Hematopoietic multipotent progenitor cell (in vitro differentiated cells): Measurements from ENCODE around the gene NAV2. TPM values are rescaled to one million over a fixed set of nuclear protein-coding genes. Genes with fewer than 3 reads are reported as not detected.

Source experiments
- DNase-seq, 3 donors: peaks; one replicate each; pipeline ENCODE4 v3.0.0-alpha.2; 2011 to 2015; ENCODE audit warnings: low read depth in 2 of 3, low spot score in 2 of 3
- total RNA-seq: library from RNA; depleted of rRNA; stranded (reverse); fragments of >200 nt; gene quantifications from one replicate; pipeline ENCODE4 v1.2.3, GENCODE V29; 2012

The NAV2 gene
- total RNA-seq, 1 donor, result 0.27 TPM

GRCh38 chr11:19934828-19935259 lies 222.2 kb downstream of the NAV2 start:
- DNase-seq, result no peak

GRCh38 chr11:19935507-19935906 lies 222.9 kb downstream of the NAV2 start:
- DNase-seq, result no peak

GRCh38 chr11:19936461-19936860 lies 223.8 kb downstream of the NAV2 start:
- DNase-seq, result no peak

- DNase-seq, result peak in 2 of 3 donors; percentile 33 to 68
Measured at GRCh38 chr11:19938169-19938856, 225.7 kb downstream of the NAV2 start.

- DNase-seq, result no peak
Measured at GRCh38 chr11:19938866-19939265, 226.2 kb downstream of the NAV2 start.

GRCh38 chr11:19939415-19939929 lies 226.8 kb downstream of the NAV2 start:
- DNase-seq, result no peak

- DNase-seq, result no peak
Measured at GRCh38 chr11:19940831-19941230, 228.2 kb downstream of the NAV2 start.

- no peak for DNase-seq
Measured at GRCh38 chr11:19946681-19947080, 234.0 kb downstream of the NAV2 start.

- DNase-seq, result no peak
Measured at GRCh38 chr11:19947537-19948114, 235.0 kb downstream of the NAV2 start.

- no peak for DNase-seq
Measured at GRCh38 chr11:19949606-19950005, 237.0 kb downstream of the NAV2 start.

GRCh38 chr11:19951558-19952115 lies 239.0 kb downstream of the NAV2 start:
- peak; percentile 3 to 78 (median 29) for DNase-seq

GRCh38 chr11:19952116-19952605 lies 239.5 kb downstream of the NAV2 start:
- peak in 1 of 3 donors; percentile 5 for DNase-seq

- DNase-seq, result no peak
Measured at GRCh38 chr11:19952911-19953310, 240.3 kb downstream of the NAV2 start.

GRCh38 chr11:19953336-19953735 lies 240.7 kb downstream of the NAV2 start:
- DNase-seq, result no peak

- peak in 2 of 3 donors; percentile 12 to 43 for DNase-seq
Measured at GRCh38 chr11:19953909-19954308, 241.3 kb downstream of the NAV2 start.

GRCh38 chr11:19954899-19955298 lies 242.3 kb downstream of the NAV2 start:
- DNase-seq, result no peak

GRCh38 chr11:19955660-19956059 lies 243.0 kb downstream of the NAV2 start:
- DNase-seq, result no peak

GRCh38 chr11:19956228-19956627 lies 243.6 kb downstream of the NAV2 start:
- no peak for DNase-seq

- no peak for DNase-seq
Measured at GRCh38 chr11:19957294-19957943, 244.8 kb downstream of the NAV2 start.

- no peak for DNase-seq
Measured at GRCh38 chr11:19958204-19958603, 245.6 kb downstream of the NAV2 start.

GRCh38 chr11:19959210-19959609 lies 246.6 kb downstream of the NAV2 start:
- no peak for DNase-seq
